ENCODE results near the gene COPZ1.

Gene COPZ1

GRCh38 chr12:54359762-54360351, 34.9 kb downstream of the COPZ1 start:
- no peak for DNase-seq

- DNase-seq = peak; percentile 79
Observed at GRCh38 chr12:54360717-54361456, 36.0 kb downstream of the COPZ1 start.

- no peak for DNase-seq
Observed at GRCh38 chr12:54363047-54363446, 38.1 kb downstream of the COPZ1 start.

GRCh38 chr12:54363618-54364017, 38.7 kb downstream of the COPZ1 start:
- DNase-seq = no peak

GRCh38 chr12:54364413-54364812, 39.5 kb downstream of the COPZ1 start, which contains the start of gene GPR84:
Gene GPR84 (minus strand): TSS chr12:54364486. CDS start chr12:54363851, 635 bp downstream.
- DNase-seq = no peak

- no peak for DNase-seq
Observed at GRCh38 chr12:54368025-54368708, 43.2 kb downstream of the COPZ1 start.

- DNase-seq = peak; percentile 75
Observed at GRCh38 chr12:54368709-54369596, 44.0 kb downstream of the COPZ1 start.

GRCh38 chr12:54369597-54370131, 44.7 kb downstream of the COPZ1 start:
- DNase-seq = no peak

GRCh38 chr12:54370171-54370730, 45.3 kb downstream of the COPZ1 start:
- no peak for DNase-seq

GRCh38 chr12:54371328-54372112, 46.6 kb downstream of the COPZ1 start:
- DNase-seq = peak; percentile 89

- DNase-seq = no peak
Observed at GRCh38 chr12:54372113-54372806, 47.3 kb downstream of the COPZ1 start.

GRCh38 chr12:54373649-54374561, 49.0 kb downstream of the COPZ1 start:
- no peak for DNase-seq

GRCh38 chr12:54374562-54375258, 49.8 kb downstream of the COPZ1 start:
- peak; percentile 78 for DNase-seq

GRCh38 chr12:54375259-54375579, 50.3 kb downstream of the COPZ1 start:
- DNase-seq = no peak

GRCh38 chr12:54376596-54376995, 51.7 kb downstream of the COPZ1 start:
- DNase-seq = no peak

GRCh38 chr12:54377007-54377406, 52.1 kb downstream of the COPZ1 start:
- no peak for DNase-seq

GRCh38 chr12:54377797-54378515, 53.0 kb downstream of the COPZ1 start:
- DNase-seq = no peak

GRCh38 chr12:54378796-54379397, 54.0 kb downstream of the COPZ1 start:
- peak; percentile 55 for DNase-seq

Data from NCI-H345 (cell line).